Ascending aorta (tissue), 2 donors: ENCODE results near the gene ACSM4. TPM values are rescaled to one million over a fixed set of nuclear protein-coding genes. Genes with fewer than 3 reads are reported as not detected.

Source experiments
- DNase-seq, 2 donors: peaks; one replicate each; pipeline ENCODE4 v3.0.0-alpha.2; 2019; ENCODE audit warnings: low spot score in 2 of 2
- H3K27ac ChIP-seq, 2 donors: fragments of 200-600 bp; sonication (generic); one replicate each; pipeline ENCODE4 v1.5.1; 2016 to 2017; ENCODE audit warnings: mild to moderate bottlenecking in 1 of 2
- H3K27me3 ChIP-seq: fragments of 200-600 bp; sonication (generic); one replicate; pipeline ENCODE4 v1.5.1; 2017
- H3K36me3 ChIP-seq, 2 donors: fragments of 200-600 bp; sonication (generic); one replicate each; pipeline ENCODE4 v1.5.1; 2016
- H3K4me1 ChIP-seq, 2 donors: fragments of 200-600 bp; sonication (generic); one replicate each; pipeline ENCODE4 v1.5.1; 2016 to 2017; ENCODE audit warnings: mild to moderate bottlenecking in 1 of 2
- H3K4me3 ChIP-seq, 2 donors: fragments of 200-600 bp; sonication (generic); one replicate each; pipeline ENCODE4 v1.5.1; 2016 to 2017; ENCODE audit warnings: mild to moderate bottlenecking in 1 of 2
- H3K9me3 ChIP-seq, 2 donors: fragments of 200-600 bp; sonication (generic); one replicate each; pipeline ENCODE4 v1.5.1; 2016
- intact Hi-C: fragments of 100-400 bp; cut with DNase I; formaldehyde crosslinking; loops from one replicate; pipeline ENCODE4 v1.15.1; 2023
- total RNA-seq: library from RNA; depleted of rRNA; stranded (reverse); fragments of >200 nt; gene quantifications from one replicate; pipeline ENCODE4 v1.1.0, GENCODE V29; 2016
- TF ChIP-seq, protein P1 (sequence below), 3 experiments: fragments of 200-600 bp in 2 of 3; fragments of 450-650 bp in 1 of 3; sonication (generic) in 2 of 3; IDR thresholded peaks; one replicate each; pipeline ENCODE4 v1.5.1; 2016 to 2019; ENCODE audit warnings: antibody characterized with exemption in 3 of 3, mild to moderate bottlenecking in 1 of 3, moderate library complexity in 1 of 3

The ACSM4 gene
- total RNA-seq, 1 donor from 2014 or later = not detected

GRCh38 chr12:7352661-7353060 lies 48.8 kb downstream of the ACSM4 start:
- intact Hi-C loops = no loop called here
- TF ChIP-seq, protein P1, sequence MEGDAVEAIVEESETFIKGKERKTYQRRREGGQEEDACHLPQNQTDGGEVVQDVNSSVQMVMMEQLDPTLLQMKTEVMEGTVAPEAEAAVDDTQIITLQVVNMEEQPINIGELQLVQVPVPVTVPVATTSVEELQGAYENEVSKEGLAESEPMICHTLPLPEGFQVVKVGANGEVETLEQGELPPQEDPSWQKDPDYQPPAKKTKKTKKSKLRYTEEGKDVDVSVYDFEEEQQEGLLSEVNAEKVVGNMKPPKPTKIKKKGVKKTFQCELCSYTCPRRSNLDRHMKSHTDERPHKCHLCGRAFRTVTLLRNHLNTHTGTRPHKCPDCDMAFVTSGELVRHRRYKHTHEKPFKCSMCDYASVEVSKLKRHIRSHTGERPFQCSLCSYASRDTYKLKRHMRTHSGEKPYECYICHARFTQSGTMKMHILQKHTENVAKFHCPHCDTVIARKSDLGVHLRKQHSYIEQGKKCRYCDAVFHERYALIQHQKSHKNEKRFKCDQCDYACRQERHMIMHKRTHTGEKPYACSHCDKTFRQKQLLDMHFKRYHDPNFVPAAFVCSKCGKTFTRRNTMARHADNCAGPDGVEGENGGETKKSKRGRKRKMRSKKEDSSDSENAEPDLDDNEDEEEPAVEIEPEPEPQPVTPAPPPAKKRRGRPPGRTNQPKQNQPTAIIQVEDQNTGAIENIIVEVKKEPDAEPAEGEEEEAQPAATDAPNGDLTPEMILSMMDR (IDR thresholded peaks at IDR 0.05) = no peak
- no peaks in the 10 kb centered on the region for H3K4me1 ChIP-seq
- H3K4me3 ChIP-seq = no peak overlapping the region
- no peaks in the 10 kb centered on the region for H3K27me3 ChIP-seq
- no peaks in the 10 kb centered on the region for H3K9me3 ChIP-seq
- no peaks in the 10 kb centered on the region for H3K36me3 ChIP-seq
- DNase-seq = no peak
- H3K27ac ChIP-seq = no peak overlapping the region

DNA sequence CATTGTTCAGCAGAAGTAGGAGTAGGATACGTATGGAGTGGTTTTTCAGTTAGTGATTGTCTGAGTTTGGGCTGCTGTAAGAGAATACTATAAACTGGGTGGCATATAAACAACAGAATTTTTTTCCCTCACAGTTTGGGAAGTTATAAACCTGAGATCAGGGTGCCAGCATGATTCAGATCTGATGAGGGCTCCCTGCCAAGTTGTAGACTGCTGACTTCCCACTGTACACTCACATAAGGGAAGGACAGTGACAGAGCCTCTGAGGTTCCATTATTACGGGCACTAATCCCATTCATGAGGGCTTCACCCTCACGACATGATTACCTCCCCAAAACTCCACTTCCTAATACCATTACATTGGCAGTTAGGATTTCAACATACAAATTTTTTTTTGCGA lies 50.7 kb downstream of the ACSM4 start:
- intact Hi-C loops = no loop called here
- H3K27ac ChIP-seq = no peak overlapping the region
- no peaks in the 10 kb centered on the region for H3K9me3 ChIP-seq
- H3K36me3 ChIP-seq = no peaks in the 10 kb centered on the region
- no peaks in the 10 kb centered on the region for H3K4me1 ChIP-seq
- H3K4me3 ChIP-seq = no peak overlapping the region
- TF ChIP-seq, protein P1 (IDR thresholded peaks at IDR 0.05) = no peak
- no peaks in the 10 kb centered on the region for H3K27me3 ChIP-seq
- DNase-seq = no peak

DNA sequence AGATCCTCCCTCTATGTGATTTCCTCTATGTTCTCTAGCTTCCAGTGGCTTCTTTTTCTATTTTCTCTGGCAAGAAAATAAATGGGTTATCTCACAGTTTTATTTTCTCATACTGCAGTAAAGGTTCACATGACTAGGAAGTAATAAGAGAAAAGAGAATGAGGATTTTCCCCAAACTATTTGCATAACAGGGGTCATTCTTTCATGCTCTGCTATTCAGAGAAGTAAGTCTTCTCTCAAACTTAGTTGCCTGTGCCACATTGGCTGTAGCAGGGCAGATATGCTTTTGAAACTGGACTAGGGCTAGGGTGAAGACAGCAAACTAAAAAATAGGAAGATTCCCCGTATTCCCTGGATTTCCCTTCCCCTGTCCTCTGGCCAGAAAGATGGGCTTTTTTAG lies 57.4 kb downstream of the ACSM4 start:
- Histone ChIP-seq H3K4me3 (no peak overlapping the region), H3K27ac (no peak overlapping the region), H3K36me3 (no peaks in the 10 kb centered on the region), H3K9me3 (no peaks in the 10 kb centered on the region), H3K4me1 (no peaks in the 10 kb centered on the region), H3K27me3 (no peaks in the 10 kb centered on the region)
- no peak for DNase-seq
- TF ChIP-seq, protein P1 (IDR thresholded peaks at IDR 0.05) = no peak
- intact Hi-C loops = no loop called here

- no peak overlapping the region for H3K4me3 ChIP-seq
- H3K27ac ChIP-seq = no peak overlapping the region
- DNase-seq = no peak
- no peaks in the 10 kb centered on the region for H3K27me3 ChIP-seq
- H3K4me1 ChIP-seq = no peaks in the 10 kb centered on the region
- no peaks in the 10 kb centered on the region for H3K9me3 ChIP-seq
- TF ChIP-seq, protein P1 (IDR thresholded peaks at IDR 0.05) = no peak
- H3K36me3 ChIP-seq = no peaks in the 10 kb centered on the region
- intact Hi-C loops = no loop called here
These were observed 58.9 kb downstream of the ACSM4 start for GRCh38 chr12:7362734-7363133.

GRCh38 chr12:7369274-7369729 lies 65.4 kb downstream of the ACSM4 start:
- H3K4me1 ChIP-seq = no peaks in the 10 kb centered on the region
- no peak overlapping the region for H3K4me3 ChIP-seq
- TF ChIP-seq, protein P1 (IDR thresholded peaks at IDR 0.05) = no peak
- no peak for DNase-seq
- intact Hi-C loops = no loop called here
- H3K27me3 ChIP-seq = no peaks in the 10 kb centered on the region
- H3K27ac ChIP-seq = no peak overlapping the region
- no peaks in the 10 kb centered on the region for H3K9me3 ChIP-seq
- no peaks in the 10 kb centered on the region for H3K36me3 ChIP-seq

- intact Hi-C loops = no loop called here
- no peak overlapping the region for H3K27ac ChIP-seq
- no peaks in the 10 kb centered on the region for H3K9me3 ChIP-seq
- no peak overlapping the region for H3K4me3 ChIP-seq
- H3K36me3 ChIP-seq = no peaks in the 10 kb centered on the region
- no peaks in the 10 kb centered on the region for H3K4me1 ChIP-seq
- no peak for DNase-seq
- TF ChIP-seq, protein P1 (IDR thresholded peaks at IDR 0.05) = no peak
- no peaks in the 10 kb centered on the region for H3K27me3 ChIP-seq
These were observed 69.4 kb downstream of the ACSM4 start for GRCh38 chr12:7373226-7373625.
